PC-9 (cell line): ENCODE results near the gene HNF1A. TPM values are rescaled to one million over a fixed set of nuclear protein-coding genes. Genes with fewer than 3 reads are reported as not detected.

Experiments used
- BruUV-seq: library from RNA; stranded (reverse); fragments of 400-500 nt; replicated peaks from 2 replicates; lab custom pipeline; 2021; lab: Mats Ljungman, UMichigan
- CTCF ChIA-PET: fragments of 300-600 bp; sonication (Branson Sonifier 250); formaldehyde crosslinking; loops from one replicate; lab custom pipeline; 2022; ENCODE audit warnings: antibody characterized with exemption; lab: Charles Lee
- POLR2A ChIA-PET: fragments of 300-600 bp; sonication (Branson Sonifier 250); formaldehyde crosslinking; loops from one replicate; lab custom pipeline; 2022; ENCODE audit warnings: antibody characterized with exemption; ENCODE audit not compliant: unreplicated experiment; lab: Charles Lee
- DNase-seq, 2 experiments: peaks; one replicate each; pipeline versions ENCODE4 v3.0.0 to v3.0.0-alpha.2; 2015 to 2022; ENCODE audit warnings: mixed read lengths in 1 of 2
- H2AFZ ChIP-seq: fragments of 200-600 bp; sonication (generic); 2 replicates; pipeline ENCODE4 v1.8.1; 2017; ENCODE audit warnings: antibody characterized with exemption
- H3F3A ChIP-seq: fragments of 200-600 bp; sonication (generic); 2 replicates; pipeline ENCODE4 v1.8.1; 2017; ENCODE audit warnings: antibody characterized with exemption, mild to moderate bottlenecking, low read depth; ENCODE audit not compliant: insufficient read depth
- H3K27ac ChIP-seq: fragments of 200-600 bp; sonication (generic); 2 replicates; pipeline ENCODE4 v1.6.1; 2016; ENCODE audit warnings: mixed run types
- H3K27me3 ChIP-seq: fragments of 200-600 bp; sonication (generic); 2 replicates; pipeline ENCODE4 v1.6.1; 2016; ENCODE audit warnings: low read depth, mixed run types; ENCODE audit not compliant: insufficient read depth
- H3K36me3 ChIP-seq: fragments of 200-600 bp; sonication (generic); 2 replicates; pipeline ENCODE4 v1.6.1; 2016; ENCODE audit warnings: low read depth, mixed run types
- H3K4me1 ChIP-seq: fragments of 200-600 bp; sonication (generic); replicated peaks from 2 replicates; pipeline ENCODE4 v1.6.1; 2016; ENCODE audit warnings: mixed run types; ENCODE audit not compliant: insufficient read depth
- H3K4me2 ChIP-seq: fragments of 200-600 bp; sonication (generic); 2 replicates; pipeline ENCODE4 v1.6.1; 2017; ENCODE audit warnings: mixed run types
- H3K4me3 ChIP-seq: fragments of 200-600 bp; sonication (generic); 2 replicates; pipeline ENCODE4 v1.6.1; 2016; ENCODE audit warnings: mixed run types
- H3K79me2 ChIP-seq: fragments of 200-600 bp; sonication (generic); 2 replicates; pipeline ENCODE4 v1.6.1; 2017; ENCODE audit warnings: low read depth, mixed run types
- H3K9me2 ChIP-seq: fragments of 200-600 bp; sonication (generic); 2 replicates; pipeline ENCODE4 v1.8.1; 2017; ENCODE audit warnings: mild to moderate bottlenecking; ENCODE audit not compliant: insufficient read depth
- H3K9me3 ChIP-seq: fragments of 200-600 bp; sonication (generic); 2 replicates; pipeline ENCODE4 v1.8.1; 2016; ENCODE audit warnings: low read depth; ENCODE audit not compliant: insufficient read depth
- H4K20me1 ChIP-seq: fragments of 200-600 bp; sonication (generic); 2 replicates; pipeline ENCODE4 v1.8.1; 2017; ENCODE audit not compliant: insufficient read depth
- EZH2 ChIP-seq: fragments of 200-600 bp; sonication (generic); IDR thresholded peaks from 2 replicates; pipeline ENCODE4 v1.8.0; 2017; ENCODE audit warnings: antibody characterized with exemption, low read depth
- intact Hi-C: fragments of 100-400 bp; cut with micrococcal nuclease; formaldehyde crosslinking; loops from one replicate; pipeline ENCODE4 v1.10.0; 2022; ENCODE audit not compliant: unreplicated experiment
- total RNA-seq: library from RNA; stranded (reverse); gene quantifications from 2 replicates; pipeline ENCODE4 v1.2.3, GENCODE V29; 2021
- TF ChIP-seq, protein P1 (sequence below): fragments of 200-600 bp; sonication (generic); conservative IDR thresholded peaks from 2 replicates; pipeline ENCODE4 v1.6.1; 2017; ENCODE audit warnings: mixed run types, antibody characterized with exemption, mild to moderate bottlenecking, moderate library complexity

HNF1A gene
- total RNA-seq, 1 experiment from 2014 or later, result not detected

DNA sequence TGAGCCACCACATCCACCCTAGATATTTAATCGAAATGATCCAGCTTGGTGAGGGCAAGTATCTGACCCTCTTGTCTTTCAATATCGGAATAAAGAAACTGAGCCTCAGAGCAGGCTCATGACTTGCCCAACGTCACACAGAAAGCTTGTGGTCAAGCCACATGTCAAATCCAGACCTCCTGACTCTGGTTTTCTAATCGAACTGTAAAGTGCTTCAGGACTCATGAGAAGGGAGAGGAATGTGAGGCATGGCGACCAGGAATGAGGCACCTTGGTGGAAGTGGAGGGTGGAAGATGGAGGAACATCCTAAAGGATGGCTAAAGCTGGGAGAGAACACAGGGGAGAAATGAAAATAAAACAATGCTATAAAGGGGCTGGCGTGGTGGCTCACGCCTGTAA lies 46.3 kb upstream of the HNF1A start:
- H3K9me3 ChIP-seq, result no peaks in the 10 kb centered on the region
- POLR2A ChIA-PET, result no interaction called here
- no peaks in the 10 kb centered on the region for H3K79me2 ChIP-seq
- H3K4me2 ChIP-seq, result no peak overlapping the region
- no peaks in the 10 kb centered on the region for H3K27me3 ChIP-seq
- no peak for TF ChIP-seq EZH2
- TF ChIP-seq, protein P1, sequence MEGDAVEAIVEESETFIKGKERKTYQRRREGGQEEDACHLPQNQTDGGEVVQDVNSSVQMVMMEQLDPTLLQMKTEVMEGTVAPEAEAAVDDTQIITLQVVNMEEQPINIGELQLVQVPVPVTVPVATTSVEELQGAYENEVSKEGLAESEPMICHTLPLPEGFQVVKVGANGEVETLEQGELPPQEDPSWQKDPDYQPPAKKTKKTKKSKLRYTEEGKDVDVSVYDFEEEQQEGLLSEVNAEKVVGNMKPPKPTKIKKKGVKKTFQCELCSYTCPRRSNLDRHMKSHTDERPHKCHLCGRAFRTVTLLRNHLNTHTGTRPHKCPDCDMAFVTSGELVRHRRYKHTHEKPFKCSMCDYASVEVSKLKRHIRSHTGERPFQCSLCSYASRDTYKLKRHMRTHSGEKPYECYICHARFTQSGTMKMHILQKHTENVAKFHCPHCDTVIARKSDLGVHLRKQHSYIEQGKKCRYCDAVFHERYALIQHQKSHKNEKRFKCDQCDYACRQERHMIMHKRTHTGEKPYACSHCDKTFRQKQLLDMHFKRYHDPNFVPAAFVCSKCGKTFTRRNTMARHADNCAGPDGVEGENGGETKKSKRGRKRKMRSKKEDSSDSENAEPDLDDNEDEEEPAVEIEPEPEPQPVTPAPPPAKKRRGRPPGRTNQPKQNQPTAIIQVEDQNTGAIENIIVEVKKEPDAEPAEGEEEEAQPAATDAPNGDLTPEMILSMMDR, result no peak
- peaks cover 4% of the 10 kb centered on the region; the same call in 1 of the 2 replicates for H3F3A ChIP-seq
- no peak for DNase-seq
- intact Hi-C loops, result no loop called here
- H3K27ac ChIP-seq, result no peak overlapping the region
- no peaks in the 10 kb centered on the region for H3K9me2 ChIP-seq
- no TSS peak for BruUV-seq
- 0 out of 2 replicates have a peak overlapping the region, but pooled peaks have one; percentile 48 for H2AFZ ChIP-seq
- H3K4me3 ChIP-seq, result no peak overlapping the region
- no peaks in the 10 kb centered on the region for H3K36me3 ChIP-seq
- no peaks in the 10 kb centered on the region for H4K20me1 ChIP-seq
- CTCF ChIA-PET, result no interaction called here
- H3K4me1 ChIP-seq, result peaks cover 13% of the 10 kb centered on the region

DNA sequence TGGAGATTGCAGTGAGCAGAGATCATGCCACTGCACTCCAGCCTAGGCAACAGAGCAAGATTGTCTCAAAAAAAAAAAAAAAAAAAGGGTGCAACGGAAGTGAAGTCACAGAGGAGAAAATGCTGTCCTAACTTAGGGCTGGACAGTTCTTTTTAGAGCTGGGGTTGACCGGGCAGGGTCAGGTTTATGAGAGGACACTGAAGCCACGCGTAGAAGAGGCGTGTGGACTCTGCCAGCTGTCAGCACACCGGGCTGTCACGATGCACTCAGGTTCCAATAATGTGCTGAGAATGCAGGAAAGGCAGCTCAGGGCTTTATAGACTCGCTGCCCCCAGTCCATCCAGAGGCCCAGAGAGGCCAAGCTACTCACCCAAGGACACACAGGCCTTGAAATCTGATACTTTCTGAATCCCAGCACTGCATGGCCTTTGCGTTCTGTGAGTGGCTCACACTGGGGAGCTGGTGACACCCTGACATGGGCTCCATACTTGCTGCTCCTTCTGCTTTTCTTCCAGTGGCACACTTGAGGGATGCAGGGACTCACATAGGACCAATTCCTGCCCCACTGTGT lies 45.3 kb upstream of the HNF1A start:
- Histone ChIP-seq H3K27ac (no peak overlapping the region), H2AFZ (no peak overlapping the region), H3K4me1 (peaks cover 13% of the 10 kb centered on the region), H4K20me1 (no peaks in the 10 kb centered on the region), H3K36me3 (no peaks in the 10 kb centered on the region), H3K27me3 (no peaks in the 10 kb centered on the region), H3K4me3 (no peak overlapping the region), H3F3A (peaks cover 4% of the 10 kb centered on the region; the same call in 1 of the 2 replicates), H3K79me2 (no peaks in the 10 kb centered on the region), H3K9me2 (no peaks in the 10 kb centered on the region), H3K9me3 (no peaks in the 10 kb centered on the region), H3K4me2 (no peak overlapping the region)
- BruUV-seq, result no TSS peak
- CTCF ChIA-PET, result no interaction called here
- intact Hi-C loops, result no loop called here
- DNase-seq, result no peak
- no peak for TF ChIP-seq EZH2
- TF ChIP-seq, protein P1, result no peak
- POLR2A ChIA-PET, result no interaction called here

DNA sequence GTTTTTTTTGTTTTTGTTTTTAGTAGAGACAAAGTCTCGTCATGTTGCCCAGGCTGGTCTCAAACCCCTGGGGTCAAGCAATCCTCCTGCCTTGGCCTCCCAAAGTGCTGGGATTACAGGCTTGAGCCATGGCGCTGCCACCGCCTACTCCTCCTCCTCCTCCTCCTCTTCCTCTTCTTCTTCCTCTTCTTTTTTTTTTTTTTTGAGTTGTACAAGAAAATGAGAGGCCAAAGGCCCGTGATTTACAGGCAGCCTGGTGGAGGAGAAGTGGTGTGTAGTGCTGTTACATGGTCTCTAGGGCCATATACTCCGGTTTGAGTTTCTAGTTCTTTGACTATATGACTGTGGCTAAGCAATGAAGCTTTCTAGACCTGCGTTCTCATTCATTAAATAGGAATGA lies 44.6 kb upstream of the HNF1A start:
- H3F3A ChIP-seq, result peaks cover 3% of the 10 kb centered on the region; the same call in 1 of the 2 replicates
- BruUV-seq, result no TSS peak
- DNase-seq, result no peak
- no peaks in the 10 kb centered on the region for H3K79me2 ChIP-seq
- H4K20me1 ChIP-seq, result no peaks in the 10 kb centered on the region
- H3K4me3 ChIP-seq, result no peak overlapping the region
- peaks cover 11% of the 10 kb centered on the region for H3K4me1 ChIP-seq
- no peaks in the 10 kb centered on the region for H3K27me3 ChIP-seq
- CTCF ChIA-PET, result no interaction called here
- H3K27ac ChIP-seq, result no peak overlapping the region
- H2AFZ ChIP-seq, result no peak overlapping the region
- no peak for TF ChIP-seq EZH2
- TF ChIP-seq, protein P1, result no peak
- POLR2A ChIA-PET, result no interaction called here
- no peaks in the 10 kb centered on the region for H3K9me3 ChIP-seq
- H3K4me2 ChIP-seq, result no peak overlapping the region
- intact Hi-C loops, result no loop called here
- no peaks in the 10 kb centered on the region for H3K36me3 ChIP-seq
- no peaks in the 10 kb centered on the region for H3K9me2 ChIP-seq
